Breast epithelium (tissue), 4 donors: ENCODE data around the gene MBP. TPM values are rescaled to one million over a fixed set of nuclear protein-coding genes. Genes with fewer than 3 reads are reported as not detected.
"Not testable (repeated sequence)": the region's sequence is repeated elsewhere in the genome, so short reads cannot be mapped to it uniquely, and the experiment has no call there.

Source experiments
- DNase-seq, 2 donors: peaks; one replicate each; pipeline ENCODE4 v3.0.0-alpha.2; 2019; ENCODE audit warnings: low spot score in 2 of 2
- H3K27ac ChIP-seq, 2 donors: fragments of 200-600 bp; sonication (generic) in 1 of 2; one replicate each; pipeline ENCODE4 v1.5.1; 2016 to 2019; ENCODE audit warnings: mild to moderate bottlenecking in 1 of 2
- H3K27me3 ChIP-seq, 2 donors: fragments of 200-600 bp; sonication (generic) in 1 of 2; one replicate each; pipeline versions ENCODE4 v1.5.1 to v1.6.0; 2017 to 2019; ENCODE audit warnings: control low read depth in 1 of 2, mild to moderate bottlenecking in 1 of 2
- H3K36me3 ChIP-seq: fragments of 200-600 bp; one replicate; pipeline ENCODE4 v1.5.1; 2019
- H3K4me1 ChIP-seq, 2 donors: fragments of 200-600 bp; sonication (generic); one replicate each; pipeline ENCODE4 v1.5.1; 2016 to 2019; ENCODE audit warnings: control low read depth in 1 of 2
- H3K4me3 ChIP-seq, 3 donors: fragments of 200-600 bp; sonication (generic); 1 replicate in 2 of 3; 2 replicates in 1 of 3; pipeline ENCODE4 v1.5.1; 2016 to 2019; ENCODE audit warnings: mild to moderate bottlenecking in 3 of 3, moderate library complexity in 2 of 3
- H3K9me3 ChIP-seq, 2 donors: fragments of 200-600 bp; sonication (generic) in 1 of 2; one replicate each; pipeline ENCODE4 v1.5.1; 2016 to 2019; ENCODE audit warnings: control low read depth in 1 of 2
- POLR2A ChIP-seq: fragments of 450-650 bp; IDR thresholded peaks from one replicate; pipeline ENCODE4 v1.6.1; 2016; ENCODE audit warnings: antibody characterized with exemption, mild to moderate bottlenecking, moderate library complexity
- POLR2AphosphoS5 ChIP-seq, 3 donors: sonication (generic); formaldehyde crosslinking; IDR thresholded peaks; one replicate each; pipeline ENCODE4 v1.6.1; 2017; ENCODE audit warnings: antibody characterized with exemption in 3 of 3
- intact Hi-C: fragments of 100-400 bp; cut with DNase I; formaldehyde crosslinking; loops from one replicate; pipeline ENCODE4 v1.15.1; 2023; ENCODE audit warnings: low total_unique reads
- total RNA-seq, 3 donors: library from RNA; depleted of rRNA; stranded (reverse); fragments of >200 nt; gene quantifications; one replicate each; pipeline ENCODE4 v1.1.0, GENCODE V29; 2016
- TF ChIP-seq, protein P1 (sequence below), 3 donors: fragments of 450-650 bp; IDR thresholded peaks; one replicate each; pipeline ENCODE4 v1.5.1; 2016 to 2017; ENCODE audit warnings: antibody characterized with exemption in 3 of 3, mild to moderate bottlenecking in 3 of 3, moderate library complexity in 3 of 3

Gene MBP
- total RNA-seq, 3 donors from 2014 or later, result 27.2 to 46.2 (median 32.4) TPM

DNA sequence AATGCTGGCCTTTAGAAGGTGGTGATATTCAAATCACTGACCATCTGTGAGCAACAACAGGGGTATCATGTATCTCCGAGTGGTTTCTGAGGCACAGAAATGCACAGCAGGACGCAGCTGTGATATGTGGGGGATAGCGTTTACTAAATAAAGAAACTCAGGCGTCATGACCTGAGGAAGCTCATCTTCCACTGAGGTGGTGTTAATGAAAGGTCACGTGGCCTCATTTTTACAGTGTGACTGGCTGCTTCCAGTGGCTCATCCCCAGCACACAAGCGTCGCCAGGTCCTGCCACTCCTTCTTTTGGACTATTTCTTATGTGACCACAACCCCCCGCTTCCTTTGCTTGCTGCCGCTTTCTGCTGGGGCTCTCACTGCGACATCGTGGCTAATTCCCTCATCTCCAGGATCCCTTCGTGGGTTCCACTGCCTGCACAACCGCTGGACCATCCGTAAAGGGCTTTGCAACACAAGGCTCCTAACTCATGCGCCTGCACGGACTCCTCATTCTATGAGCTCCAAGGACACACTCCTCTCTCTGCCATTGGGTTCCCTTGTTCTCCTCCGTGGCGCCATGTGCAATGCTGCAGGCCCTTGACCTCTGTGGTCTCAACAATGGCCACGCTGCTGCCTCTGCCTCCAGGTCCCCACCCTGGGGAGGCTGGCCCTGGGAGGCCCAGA lies 109.3 kb downstream of the MBP start:
- Histone ChIP-seq H3K9me3 (no peaks in the 10 kb centered on the region), H3K27ac (no peak overlapping the region), H3K27me3 (no peaks in the 10 kb centered on the region), H3K36me3 (no peaks in the 10 kb centered on the region), H3K4me1 (no peaks in the 10 kb centered on the region), H3K4me3 (no peak overlapping the region)
- intact Hi-C loops, result no loop called here
- DNase-seq, result no peak
- TF ChIP-seq POLR2A, result no peak
- TF ChIP-seq, protein P1, sequence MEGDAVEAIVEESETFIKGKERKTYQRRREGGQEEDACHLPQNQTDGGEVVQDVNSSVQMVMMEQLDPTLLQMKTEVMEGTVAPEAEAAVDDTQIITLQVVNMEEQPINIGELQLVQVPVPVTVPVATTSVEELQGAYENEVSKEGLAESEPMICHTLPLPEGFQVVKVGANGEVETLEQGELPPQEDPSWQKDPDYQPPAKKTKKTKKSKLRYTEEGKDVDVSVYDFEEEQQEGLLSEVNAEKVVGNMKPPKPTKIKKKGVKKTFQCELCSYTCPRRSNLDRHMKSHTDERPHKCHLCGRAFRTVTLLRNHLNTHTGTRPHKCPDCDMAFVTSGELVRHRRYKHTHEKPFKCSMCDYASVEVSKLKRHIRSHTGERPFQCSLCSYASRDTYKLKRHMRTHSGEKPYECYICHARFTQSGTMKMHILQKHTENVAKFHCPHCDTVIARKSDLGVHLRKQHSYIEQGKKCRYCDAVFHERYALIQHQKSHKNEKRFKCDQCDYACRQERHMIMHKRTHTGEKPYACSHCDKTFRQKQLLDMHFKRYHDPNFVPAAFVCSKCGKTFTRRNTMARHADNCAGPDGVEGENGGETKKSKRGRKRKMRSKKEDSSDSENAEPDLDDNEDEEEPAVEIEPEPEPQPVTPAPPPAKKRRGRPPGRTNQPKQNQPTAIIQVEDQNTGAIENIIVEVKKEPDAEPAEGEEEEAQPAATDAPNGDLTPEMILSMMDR (IDR thresholded peaks at IDR 0.05), result no peak
- TF ChIP-seq POLR2AphosphoS5 (IDR thresholded peaks at IDR 0.05), result no peak

DNA sequence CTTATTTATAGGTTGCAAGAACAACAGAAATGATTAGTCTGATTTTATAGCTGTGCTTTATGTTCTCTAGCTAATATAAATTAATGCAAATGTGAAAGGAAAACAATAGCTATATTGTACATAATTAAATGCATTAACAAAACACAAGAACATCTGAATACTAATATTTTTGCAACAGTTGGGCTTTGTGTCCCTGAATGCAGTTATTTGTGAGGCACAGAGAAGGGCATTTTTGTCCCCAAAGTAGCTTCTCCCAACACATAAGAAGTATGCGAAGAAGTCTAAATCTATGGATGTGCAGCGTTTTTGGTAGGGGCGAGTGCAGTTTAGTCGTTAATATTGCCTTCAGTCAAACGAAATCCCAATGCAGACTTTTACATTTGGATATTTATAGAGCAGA lies 110.0 kb downstream of the MBP start:
- no peak for TF ChIP-seq POLR2A
- DNase-seq, result no peak
- intact Hi-C loops, result no loop called here
- H3K27ac ChIP-seq, result no peak overlapping the region
- no peaks in the 10 kb centered on the region for H3K9me3 ChIP-seq
- H3K36me3 ChIP-seq, result no peaks in the 10 kb centered on the region
- H3K4me3 ChIP-seq, result no peak overlapping the region
- H3K4me1 ChIP-seq, result no peaks in the 10 kb centered on the region
- no peaks in the 10 kb centered on the region for H3K27me3 ChIP-seq

DNA sequence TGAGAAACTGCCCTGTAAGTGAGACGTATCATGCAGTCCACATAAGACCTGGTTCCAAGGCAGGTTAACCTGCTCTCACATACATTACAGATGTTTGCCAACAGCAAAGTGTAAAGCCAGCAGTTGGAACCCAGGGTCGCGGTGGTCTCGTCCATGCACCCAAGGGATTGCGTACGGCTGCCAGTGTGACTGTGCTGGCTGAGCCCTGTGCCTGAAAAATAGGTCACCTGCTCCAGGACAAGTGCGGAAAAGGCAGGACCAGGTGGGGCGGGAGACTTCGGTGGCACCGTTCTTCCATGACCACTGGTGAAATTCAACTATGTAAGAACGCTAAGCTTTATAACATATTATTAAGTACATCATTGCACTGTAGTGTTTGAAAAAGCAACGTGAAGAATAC lies 110.5 kb downstream of the MBP start:
- Histone ChIP-seq H3K36me3 (no peaks in the 10 kb centered on the region), H3K4me1 (no peaks in the 10 kb centered on the region), H3K27me3 (no peaks in the 10 kb centered on the region), H3K27ac (no peak overlapping the region), H3K9me3 (no peaks in the 10 kb centered on the region), H3K4me3 (no peak overlapping the region)
- TF ChIP-seq POLR2A (no peak), POLR2AphosphoS5 (IDR thresholded peaks at IDR 0.05) (no peak)
- TF ChIP-seq, protein P1 (IDR thresholded peaks at IDR 0.05), result no peak
- no peak for DNase-seq
- intact Hi-C loops, result no loop called here

DNA sequence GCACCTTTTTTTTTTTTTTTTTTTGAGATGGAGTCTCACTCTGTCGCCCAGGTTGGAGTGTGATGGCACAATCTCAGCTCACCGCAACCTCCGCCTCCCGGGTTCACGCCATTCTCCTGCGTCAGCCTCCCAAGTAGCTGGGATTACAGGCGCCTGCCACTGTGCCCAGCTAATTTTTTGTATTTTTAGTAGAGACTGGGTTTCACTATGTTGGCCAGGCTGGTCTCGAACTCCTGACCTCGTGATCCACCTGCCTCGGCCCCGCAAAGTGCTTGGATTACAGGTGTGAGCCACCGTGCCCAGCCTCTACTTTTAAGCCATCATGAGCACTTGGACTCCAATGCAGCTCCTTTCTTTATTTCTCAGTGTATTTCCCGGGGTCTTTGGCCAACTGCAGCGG lies 111.1 kb downstream of the MBP start:
- DNase-seq, H3K4me3 ChIP-seq, H3K4me1 ChIP-seq, H3K27me3 ChIP-seq, H3K9me3 ChIP-seq, H3K36me3 ChIP-seq, H3K27ac ChIP-seq, intact Hi-C loops: not testable (repeated sequence)

DNA sequence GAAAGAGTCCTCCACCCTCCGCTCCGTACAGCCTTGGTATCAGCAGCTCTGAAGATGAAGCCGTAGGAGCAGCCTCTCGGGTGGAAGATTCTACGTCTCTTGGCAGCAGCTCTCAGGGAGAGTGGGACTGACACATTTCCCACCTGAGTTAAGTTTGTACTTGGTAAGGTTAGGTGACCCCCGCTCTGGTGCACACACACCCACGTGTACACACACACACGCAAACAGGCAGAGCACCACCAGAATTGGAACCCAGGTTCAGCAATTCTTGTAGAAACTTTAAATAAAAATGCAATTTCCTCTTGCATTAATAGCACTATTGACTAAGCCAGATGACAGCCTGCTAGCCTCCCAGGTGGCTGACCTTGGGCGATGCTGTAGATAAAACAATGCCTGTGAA lies 111.5 kb downstream of the MBP start:
- Histone ChIP-seq H3K27me3 (no peaks in the 10 kb centered on the region), H3K27ac (no peak overlapping the region), H3K9me3 (no peaks in the 10 kb centered on the region), H3K36me3 (no peaks in the 10 kb centered on the region), H3K4me1 (no peaks in the 10 kb centered on the region), H3K4me3 (no peak overlapping the region)
- DNase-seq, result no peak
- TF ChIP-seq POLR2A (no peak), POLR2AphosphoS5 (IDR thresholded peaks at IDR 0.05) (no peak)
- TF ChIP-seq, protein P1 (IDR thresholded peaks at IDR 0.05), result no peak
- intact Hi-C loops, result no loop called here

DNA sequence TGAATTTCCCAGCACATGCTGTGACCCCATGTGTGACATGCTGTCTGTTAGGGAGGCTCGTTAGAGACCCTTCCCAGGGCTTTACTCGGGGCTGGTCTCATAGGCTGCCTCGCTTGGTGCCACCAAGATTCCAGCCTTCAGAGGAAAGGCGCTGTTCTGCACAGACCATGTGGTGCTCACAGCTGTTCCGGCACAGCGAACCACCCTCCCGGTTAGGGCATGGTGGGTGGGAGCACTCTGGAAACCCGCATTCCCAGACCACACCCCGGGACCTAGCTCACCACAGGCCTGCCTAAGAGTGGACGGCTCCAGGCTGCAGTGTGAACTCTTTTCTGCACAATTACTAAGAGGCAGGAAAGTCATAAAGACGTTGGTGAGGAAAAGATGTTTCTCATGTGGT lies 112.0 kb downstream of the MBP start:
- Histone ChIP-seq H3K9me3 (no peaks in the 10 kb centered on the region), H3K36me3 (no peaks in the 10 kb centered on the region), H3K4me1 (no peaks in the 10 kb centered on the region), H3K27ac (no peak overlapping the region), H3K4me3 (no peak overlapping the region), H3K27me3 (no peaks in the 10 kb centered on the region)
- intact Hi-C loops, result no loop called here
- TF ChIP-seq POLR2AphosphoS5 (IDR thresholded peaks at IDR 0.05) (no peak), POLR2A (no peak)
- TF ChIP-seq, protein P1 (IDR thresholded peaks at IDR 0.05), result no peak
- DNase-seq, result no peak
